Ovary (tissue), 3 donors: ENCODE data around the gene SPATA3.

Source experiments
- EP300 ChIP-seq: sonication (generic); formaldehyde crosslinking; IDR thresholded peaks from one replicate; pipeline ENCODE4 v1.6.1; 2017; ENCODE audit warnings: antibody characterized with exemption
- POLR2A ChIP-seq: fragments of 450-650 bp; IDR thresholded peaks from one replicate; pipeline ENCODE4 v1.6.1; 2017; ENCODE audit warnings: antibody characterized with exemption, mild to moderate bottlenecking, moderate library complexity
- TF ChIP-seq, protein P1 (sequence below), 3 donors: fragments of 450-650 bp in 2 of 3; fragments of 200-600 bp in 1 of 3; IDR thresholded peaks; one replicate each; pipeline versions ENCODE4 v1.5.1 to v1.8.0; 2016 to 2022; ENCODE audit warnings: antibody characterized with exemption in 3 of 3, mild to moderate bottlenecking in 1 of 3
- donor health status: DM: no; HTN: no; CAD: no.

DNA sequence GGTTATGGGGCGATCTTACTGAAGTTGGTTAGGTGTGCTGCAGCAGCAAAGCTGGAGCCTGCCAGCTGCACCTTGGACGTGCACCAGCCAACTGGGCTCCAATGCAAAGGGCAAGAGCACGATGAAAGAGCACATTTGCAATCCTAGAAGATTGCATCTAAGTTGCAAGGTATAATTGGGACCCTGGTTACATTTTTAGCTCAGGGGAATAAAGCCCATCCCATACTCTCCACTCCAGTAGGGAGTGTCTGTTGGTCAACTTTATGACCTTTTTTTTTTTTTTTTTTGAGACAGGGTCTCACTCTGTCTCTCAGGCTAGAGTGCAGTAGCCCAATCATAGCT, 48.7 kb upstream of the SPATA3 start:
- TF ChIP-seq, protein P1, sequence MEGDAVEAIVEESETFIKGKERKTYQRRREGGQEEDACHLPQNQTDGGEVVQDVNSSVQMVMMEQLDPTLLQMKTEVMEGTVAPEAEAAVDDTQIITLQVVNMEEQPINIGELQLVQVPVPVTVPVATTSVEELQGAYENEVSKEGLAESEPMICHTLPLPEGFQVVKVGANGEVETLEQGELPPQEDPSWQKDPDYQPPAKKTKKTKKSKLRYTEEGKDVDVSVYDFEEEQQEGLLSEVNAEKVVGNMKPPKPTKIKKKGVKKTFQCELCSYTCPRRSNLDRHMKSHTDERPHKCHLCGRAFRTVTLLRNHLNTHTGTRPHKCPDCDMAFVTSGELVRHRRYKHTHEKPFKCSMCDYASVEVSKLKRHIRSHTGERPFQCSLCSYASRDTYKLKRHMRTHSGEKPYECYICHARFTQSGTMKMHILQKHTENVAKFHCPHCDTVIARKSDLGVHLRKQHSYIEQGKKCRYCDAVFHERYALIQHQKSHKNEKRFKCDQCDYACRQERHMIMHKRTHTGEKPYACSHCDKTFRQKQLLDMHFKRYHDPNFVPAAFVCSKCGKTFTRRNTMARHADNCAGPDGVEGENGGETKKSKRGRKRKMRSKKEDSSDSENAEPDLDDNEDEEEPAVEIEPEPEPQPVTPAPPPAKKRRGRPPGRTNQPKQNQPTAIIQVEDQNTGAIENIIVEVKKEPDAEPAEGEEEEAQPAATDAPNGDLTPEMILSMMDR (IDR thresholded peaks at IDR 0.05) = no peak
- TF ChIP-seq POLR2A (no peak), EP300 (no peak)
